ENCODE data around the gene IGHMBP2. TPM values are rescaled to one million over a fixed set of nuclear protein-coding genes. Genes with fewer than 3 reads are reported as not detected.

IGHMBP2 gene
- total and polyA plus RNA-seq, 2 of the 8 experiments (the other 6 are each of a cell fraction or from before 2014, with no cell fraction given): 8.4 to 17.6 TPM

DNA sequence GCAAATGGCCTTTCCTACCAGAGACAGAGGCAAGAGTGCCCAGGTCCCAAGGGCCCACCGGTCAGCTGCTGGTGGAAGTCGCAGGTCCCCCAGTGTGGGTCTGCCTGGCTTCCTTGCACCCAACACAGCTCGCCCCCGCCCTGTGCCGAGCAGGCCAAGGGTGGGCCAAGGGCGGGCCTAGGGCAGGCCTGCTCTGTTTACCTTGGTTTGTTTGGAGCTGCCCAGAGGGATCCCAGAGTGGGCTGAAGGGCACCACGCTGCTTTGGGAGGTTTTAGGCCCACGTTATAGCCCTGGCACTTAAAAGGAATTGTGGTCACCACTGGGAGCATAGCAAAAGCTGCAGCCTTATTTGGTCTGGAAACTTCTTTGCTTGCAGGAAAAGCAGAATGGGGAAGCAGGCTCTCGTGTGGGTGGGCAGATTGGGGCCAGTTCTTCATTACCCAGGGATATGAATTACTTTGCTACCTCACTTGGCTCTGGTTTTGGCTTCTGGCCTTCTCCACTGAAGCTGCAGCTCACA lies 39.1 kb downstream of the IGHMBP2 start:
- no peak for FAIRE-seq
- Histone ChIP-seq H4K5ac (ENCODE audit: insufficient read length, low read depth, low read length) (no peak overlapping the region), H3K56ac (replicated peaks; ENCODE audit: insufficient read length, low read depth, low read length) (no peak overlapping the region), H3K23ac (ENCODE audit: insufficient read length) (no peak overlapping the region), H2BK15ac (ENCODE audit: low read length) (no peak overlapping the region), H3K9ac (replicated peaks in 1 of 4; ENCODE audit: extremely low read depth in 1 of 4, low read depth in 3 of 4, low read length in 3 of 4) (no peak overlapping the region), H3K4me3 (ENCODE audit: extremely low read depth in 1 of 4, insufficient read depth in 2 of 4, low read depth in 3 of 4, low read length in 4 of 4) (no peak overlapping the region), H2BK20ac (ENCODE audit: low read length) (no peak overlapping the region), H3K27me3 (replicated peaks in 1 of 4; ENCODE audit: control insufficient read depth in 3 of 4, extremely low read depth in 1 of 4, insufficient read depth in 3 of 4, low read length in 3 of 4) (no peaks in the 10 kb centered on the region), H3K23me2 (ENCODE audit: low read depth, low read length) (no peaks in the 10 kb centered on the region), H4K91ac (replicated peaks; ENCODE audit: insufficient read length, low read length) (no peak overlapping the region), H3K4me2 (ENCODE audit: insufficient read depth in 1 of 2, low read depth in 2 of 2, low read length in 2 of 2) (no peak overlapping the region), H3K79me2 (ENCODE audit: control insufficient read depth in 1 of 2, insufficient read depth in 2 of 2, low read length in 2 of 2) (no peaks in the 10 kb centered on the region), H2BK5ac (ENCODE audit: low read depth, low read length) (no peak overlapping the region), H4K20me1 (replicated peaks in 1 of 2; ENCODE audit: control insufficient read depth in 1 of 2, insufficient read depth in 2 of 2, low read length in 2 of 2) (peaks cover 0 to 2% of the 10 kb centered on the region in 2 experiments), H2AK5ac (ENCODE audit: low read depth, low read length) (no peak overlapping the region), H4K8ac (ENCODE audit: extremely low read depth, insufficient read depth, low read length) (no peak overlapping the region; the same call in 1 of the 2 replicates), H3K9me3 (ENCODE audit: insufficient read depth in 2 of 2, low read depth in 1 of 2, low read length in 1 of 2) (no peaks in the 10 kb centered on the region), H3K14ac (ENCODE audit: insufficient read length) (no peak overlapping the region), H3K4ac (replicated peaks; ENCODE audit: insufficient read length, low read depth, low read length) (no peak overlapping the region), H3K18ac (ENCODE audit: extremely low read depth, low read length) (no peak overlapping the region), H2BK12ac (ENCODE audit: low read depth, low read length) (no peak overlapping the region), H3K79me1 (ENCODE audit: low read depth, low read length) (no peaks in the 10 kb centered on the region), H2AFZ (ENCODE audit: low read length) (no peak overlapping the region), H2BK120ac (replicated peaks; ENCODE audit: low read depth, low read length) (no peak overlapping the region), H3K4me1 (replicated peaks in 1 of 4; ENCODE audit: control insufficient read depth in 3 of 4, insufficient read depth in 4 of 4, low read length in 3 of 4) (peaks cover 0 to 2% (median 0%) of the 10 kb centered on the region in 4 experiments; a peak in 1 of 7 replicates), H3K36me3 (ENCODE audit: control insufficient read depth in 2 of 4, insufficient read depth in 4 of 4, low read length in 3 of 4) (peaks cover 0 to 5% (median 4%) of the 10 kb centered on the region in 4 experiments; a peak in 3 of 8 replicates), H3K27ac (ENCODE audit: low read depth, low read length) (no peak overlapping the region)
- DNase-seq (ENCODE audit: low read depth in 1 of 2, low spot score in 2 of 2): no peak
- ChIA-PET POLR2A (ENCODE audit: partially characterized antibody) (interaction anchor here (1.0 kb wide), 1 partner anchor 9 kb away, joined by 5 read pairs; no protein-coding TSS in a partner anchor), CTCF (ENCODE audit: partially characterized antibody) (interaction anchor here (0.6 to 3.0 kb wide), 4 partner anchors 8 to 1225 kb away, joined by 3 to 14 read pairs (median 6); no protein-coding TSS in a partner anchor)
- WGBS, 2 experiments (ENCODE audit: extremely low coverage in 1 of 2, insufficient coverage in 1 of 2, insufficient read length in 1 of 2, insufficient replicate concordance in 2 of 2, low coverage in 1 of 2, low lambda C conversion rate in 2 of 2, missing lambda C conversion rate in 1 of 2): 86% methylated on average over 9 of the region's 9 CpGs; no CpG with 5 or more reads in 1 of the 2 experiments
- TF ChIP-seq SIN3A (conservative IDR thresholded peaks at IDR 0.05 in 1 of 2, IDR thresholded peaks at IDR 0.05 in 1 of 2; ENCODE audit: low read depth in 1 of 2, low read length in 2 of 2) (no peak), SP2 (IDR thresholded peaks at IDR 0.05; ENCODE audit: low read length) (no peak), RXRA (IDR thresholded peaks at IDR 0.05; ENCODE audit: insufficient read depth, low read depth, low read length) (no peak), FOSL1 (IDR thresholded peaks at IDR 0.05; ENCODE audit: insufficient read depth, low read depth, low read length) (no peak), BCL11A (IDR thresholded peaks at IDR 0.05; ENCODE audit: low read depth in 2 of 2, low read length in 2 of 2) (no peak), CREB1 (IDR thresholded peaks at IDR 0.05) (no peak), TAF7 (optimal IDR thresholded peaks at IDR 0.05; ENCODE audit: borderline replicate concordance, low read depth, low read length) (no peak), TEAD4 (IDR thresholded peaks at IDR 0.05; ENCODE audit: low read depth, low read length) (no peak), KDM5A (IDR thresholded peaks at IDR 0.05; ENCODE audit: low read length) (no peak), YY1 (IDR thresholded peaks at IDR 0.05; ENCODE audit: low read depth, low read length) (no peak), ATF3 (IDR thresholded peaks at IDR 0.05; ENCODE audit: insufficient read depth, low read depth, low read length) (no peak)
- TF ChIP-seq, protein P1, sequence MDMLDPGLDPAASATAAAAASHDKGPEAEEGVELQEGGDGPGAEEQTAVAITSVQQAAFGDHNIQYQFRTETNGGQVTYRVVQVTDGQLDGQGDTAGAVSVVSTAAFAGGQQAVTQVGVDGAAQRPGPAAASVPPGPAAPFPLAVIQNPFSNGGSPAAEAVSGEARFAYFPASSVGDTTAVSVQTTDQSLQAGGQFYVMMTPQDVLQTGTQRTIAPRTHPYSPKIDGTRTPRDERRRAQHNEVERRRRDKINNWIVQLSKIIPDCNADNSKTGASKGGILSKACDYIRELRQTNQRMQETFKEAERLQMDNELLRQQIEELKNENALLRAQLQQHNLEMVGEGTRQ (IDR thresholded peaks at IDR 0.05; ENCODE audit: low read length): no peak

All from H1 (cell line).